Effector memory CD4-positive, alpha-beta T cell (primary cell): ENCODE measurements around the gene CRISPLD2.

Experiments
- DNase-seq, 3 donors: peaks; one replicate each; pipeline ENCODE4 v3.0.0-alpha.2; 2020
- H3K27ac ChIP-seq: 2 replicates; pipeline ENCODE4 v1.7.0; 2013; ENCODE audit warnings: mild to moderate bottlenecking, low read length, moderate library complexity; ENCODE audit not compliant: insufficient read depth, poor library complexity, severe bottlenecking
- H3K27me3 ChIP-seq: replicated peaks from 2 replicates; pipeline ENCODE4 v1.7.0; 2013; ENCODE audit warnings: mild to moderate bottlenecking, low read length; ENCODE audit not compliant: insufficient read depth, control insufficient read depth, poor library complexity, severe bottlenecking
- H3K36me3 ChIP-seq: 2 replicates; pipeline ENCODE4 v1.7.0; 2013; ENCODE audit warnings: mild to moderate bottlenecking, low read length, moderate library complexity; ENCODE audit not compliant: control insufficient read depth, insufficient read depth
- H3K4me1 ChIP-seq: 2 replicates; pipeline ENCODE4 v1.7.0; 2013; ENCODE audit warnings: low read length, mild to moderate bottlenecking; ENCODE audit not compliant: control insufficient read depth, insufficient read depth, poor library complexity, severe bottlenecking
- H3K4me3 ChIP-seq: 2 replicates; pipeline ENCODE4 v1.7.0; 2013; ENCODE audit warnings: low read length, low read depth, mild to moderate bottlenecking; ENCODE audit not compliant: insufficient read depth, poor library complexity, severe bottlenecking
- H3K9me3 ChIP-seq: 2 replicates; pipeline ENCODE4 v1.7.0; 2013; ENCODE audit warnings: mild to moderate bottlenecking, low read length, moderate library complexity; ENCODE audit not compliant: control insufficient read depth

The CRISPLD2 gene

GRCh38 chr16:84836967-84837366, 17.2 kb downstream of the CRISPLD2 start:
- no peaks in the 10 kb centered on the region for H3K4me1 ChIP-seq
- no peaks in the 10 kb centered on the region for H3K9me3 ChIP-seq

GRCh38 chr16:84838383-84838948, 18.7 kb downstream of the CRISPLD2 start:
- Histone ChIP-seq H3K27me3 (no peaks in the 10 kb centered on the region), H3K9me3 (no peaks in the 10 kb centered on the region), H3K36me3 (no peaks in the 10 kb centered on the region), H3K27ac (no peak overlapping the region), H3K4me1 (no peaks in the 10 kb centered on the region), H3K4me3 (no peak overlapping the region)
- DNase-seq: no peak

More at GRCh38 chr16:84836967-84837366, 17.2 kb downstream of the CRISPLD2 start:
- DNase-seq: no peak
- Histone ChIP-seq H3K27ac (no peak overlapping the region), H3K36me3 (no peaks in the 10 kb centered on the region), H3K4me3 (no peak overlapping the region), H3K27me3 (no peaks in the 10 kb centered on the region)

GRCh38 chr16:84839054-84839453, 19.3 kb downstream of the CRISPLD2 start:
- H3K4me1 ChIP-seq: no peaks in the 10 kb centered on the region
- H3K9me3 ChIP-seq: no peaks in the 10 kb centered on the region
- H3K4me3 ChIP-seq: no peak overlapping the region
- no peak overlapping the region for H3K27ac ChIP-seq
- no peaks in the 10 kb centered on the region for H3K27me3 ChIP-seq
- H3K36me3 ChIP-seq: no peaks in the 10 kb centered on the region
- no peak for DNase-seq

GRCh38 chr16:84839956-84840355, 20.2 kb downstream of the CRISPLD2 start:
- DNase-seq: no peak
- Histone ChIP-seq H3K27ac (no peak overlapping the region), H3K9me3 (no peaks in the 10 kb centered on the region), H3K27me3 (no peaks in the 10 kb centered on the region), H3K4me3 (no peak overlapping the region), H3K4me1 (no peaks in the 10 kb centered on the region), H3K36me3 (no peaks in the 10 kb centered on the region)

GRCh38 chr16:84840687-84841627, 21.2 kb downstream of the CRISPLD2 start:
- Histone ChIP-seq H3K27me3 (no peaks in the 10 kb centered on the region), H3K4me3 (no peak overlapping the region), H3K9me3 (no peaks in the 10 kb centered on the region), H3K27ac (no peak overlapping the region), H3K36me3 (no peaks in the 10 kb centered on the region), H3K4me1 (no peaks in the 10 kb centered on the region)
- no peak for DNase-seq

- no peak overlapping the region for H3K4me3 ChIP-seq
- no peaks in the 10 kb centered on the region for H3K9me3 ChIP-seq
- H3K4me1 ChIP-seq: no peaks in the 10 kb centered on the region
- no peaks in the 10 kb centered on the region for H3K36me3 ChIP-seq
- no peak overlapping the region for H3K27ac ChIP-seq
- no peak for DNase-seq
- H3K27me3 ChIP-seq: no peaks in the 10 kb centered on the region
Observed at GRCh38 chr16:84841787-84842300, 22.1 kb downstream of the CRISPLD2 start.

- H3K36me3 ChIP-seq: no peaks in the 10 kb centered on the region
- H3K4me3 ChIP-seq: no peak overlapping the region
- H3K27me3 ChIP-seq: no peaks in the 10 kb centered on the region
- H3K9me3 ChIP-seq: no peaks in the 10 kb centered on the region
- no peak for DNase-seq
- H3K4me1 ChIP-seq: no peaks in the 10 kb centered on the region
- no peak overlapping the region for H3K27ac ChIP-seq
Observed at GRCh38 chr16:84842516-84843148, 22.8 kb downstream of the CRISPLD2 start.

- H3K27ac ChIP-seq: no peak overlapping the region
- no peaks in the 10 kb centered on the region for H3K36me3 ChIP-seq
- no peak for DNase-seq
- no peaks in the 10 kb centered on the region for H3K9me3 ChIP-seq
- no peaks in the 10 kb centered on the region for H3K27me3 ChIP-seq
- H3K4me3 ChIP-seq: no peak overlapping the region
- H3K4me1 ChIP-seq: no peaks in the 10 kb centered on the region
Observed at GRCh38 chr16:84843149-84844048, 23.6 kb downstream of the CRISPLD2 start.

- DNase-seq: no peak
- Histone ChIP-seq H3K36me3 (no peaks in the 10 kb centered on the region), H3K27ac (no peak overlapping the region), H3K27me3 (no peaks in the 10 kb centered on the region), H3K9me3 (no peaks in the 10 kb centered on the region), H3K4me3 (no peak overlapping the region), H3K4me1 (no peaks in the 10 kb centered on the region)
Observed at GRCh38 chr16:84844049-84844350, 24.2 kb downstream of the CRISPLD2 start.
